ENCODE results near the gene NLRC5. TPM values are rescaled to one million over a fixed set of nuclear protein-coding genes. Genes with fewer than 3 reads are reported as not detected.
"Not testable (repeated sequence)": the region's sequence is repeated elsewhere in the genome, so short reads cannot be mapped to it uniquely, and the experiment has no call there.

Gene NLRC5
- total RNA-seq, 1 donor from 2014 or later = 2.0 TPM

DNA sequence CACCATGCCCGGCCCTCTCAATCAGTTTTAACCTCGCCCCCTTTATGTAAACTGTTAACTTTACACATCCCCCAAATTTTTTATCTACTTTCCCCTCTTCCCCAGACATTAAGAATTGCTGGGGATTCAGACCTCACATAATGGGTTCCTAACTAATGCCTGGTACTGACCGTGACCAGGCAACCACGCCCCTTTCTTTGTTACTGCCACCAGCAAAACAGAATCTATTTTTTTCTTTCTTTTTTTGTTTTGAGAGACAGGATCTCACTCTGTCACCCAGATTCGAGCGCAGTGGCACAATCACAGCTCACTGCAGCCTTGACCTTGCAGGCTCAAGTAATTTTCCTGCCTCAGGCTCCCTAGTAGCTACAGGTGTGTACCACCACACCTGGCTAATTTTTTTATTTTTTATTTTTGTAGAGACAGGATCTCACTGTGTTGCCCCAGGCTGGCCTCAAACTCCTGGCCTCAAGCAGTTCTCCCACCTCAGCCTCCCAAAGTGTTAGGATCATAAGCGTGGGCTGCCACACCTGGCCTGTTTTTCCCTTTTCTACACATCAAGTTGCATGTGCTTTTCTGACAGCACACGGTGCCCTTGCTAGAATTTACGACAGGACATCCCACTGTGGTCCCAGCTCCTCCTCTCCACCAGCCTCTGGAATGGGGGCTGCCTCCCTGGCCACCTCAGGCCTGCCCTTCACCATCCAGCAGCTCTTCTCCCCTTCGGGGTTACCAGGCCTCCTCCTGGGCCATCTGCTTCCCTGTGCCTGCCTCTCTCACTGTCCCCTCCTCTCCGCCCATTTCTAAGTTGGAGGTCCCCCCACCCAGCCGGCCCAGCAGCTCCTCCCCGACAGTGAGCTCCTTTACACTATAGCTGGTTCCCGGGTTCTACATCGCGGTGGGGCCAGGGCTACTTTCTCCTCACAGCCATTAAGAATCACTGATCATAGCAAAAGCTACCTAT is 113.8 kb downstream of the NLRC5 start:
- no peak for DNase-seq

DNA sequence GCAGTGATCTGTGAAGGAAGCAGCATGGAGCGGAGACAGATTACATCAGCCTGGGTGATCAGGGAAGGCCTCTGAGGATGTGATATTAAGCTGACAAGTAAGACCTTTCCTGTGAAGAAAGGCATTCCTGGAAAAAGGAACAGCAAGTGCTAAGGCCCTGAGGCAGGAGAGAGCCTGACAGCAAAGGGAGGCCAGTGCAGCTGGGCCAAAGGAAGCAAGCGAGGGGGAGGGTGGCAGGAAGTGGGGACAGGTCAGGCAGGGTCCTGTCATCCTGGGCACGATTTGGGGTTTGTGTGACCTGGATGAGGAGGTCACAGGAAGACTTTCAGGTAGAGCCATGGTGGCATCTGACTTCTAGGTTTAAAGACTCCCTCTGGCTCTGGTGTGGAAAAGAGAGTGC is 115.3 kb downstream of the NLRC5 start:
- DNase-seq = no peak

DNA sequence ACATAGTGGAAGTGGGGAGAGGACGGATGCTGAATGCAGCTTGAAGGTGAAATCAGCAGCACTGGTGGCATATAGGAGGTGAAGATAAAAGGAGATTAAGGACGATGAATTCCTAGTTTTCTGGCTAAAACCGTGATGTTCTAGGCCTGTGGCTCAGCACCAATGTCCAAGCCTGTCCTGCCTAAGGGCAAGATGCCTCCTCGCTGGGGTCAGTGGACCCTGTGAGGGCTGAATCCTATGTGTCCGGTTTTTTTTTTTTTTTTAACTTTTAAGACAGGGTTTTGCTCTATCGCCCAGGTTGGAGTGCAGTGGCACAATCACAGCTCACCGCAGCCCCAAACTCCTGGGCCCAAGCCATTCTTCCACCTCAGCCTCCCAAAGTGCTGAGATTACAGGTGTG is 115.8 kb downstream of the NLRC5 start:
- no peak for DNase-seq

DNA sequence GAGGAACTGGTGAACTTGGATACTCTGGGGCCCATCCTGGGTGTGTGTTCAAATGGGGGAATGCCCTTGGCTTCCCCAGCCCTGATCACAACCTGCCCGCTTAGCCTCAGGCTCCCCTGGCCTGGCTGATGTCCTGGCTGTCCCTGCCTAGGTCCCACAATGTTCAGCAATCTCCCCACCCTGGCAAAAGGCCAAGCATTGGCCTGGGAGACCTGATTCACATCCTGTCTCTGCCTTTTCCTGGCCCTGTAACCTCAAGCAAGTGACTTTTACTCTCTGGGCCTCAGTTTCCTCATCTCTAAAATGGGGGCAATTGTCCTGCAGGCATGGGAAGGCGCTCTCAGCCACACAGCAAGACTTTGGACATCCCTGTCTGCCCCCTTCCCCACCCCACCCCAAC is 117.4 kb downstream of the NLRC5 start:
- no peak for DNase-seq

DNA sequence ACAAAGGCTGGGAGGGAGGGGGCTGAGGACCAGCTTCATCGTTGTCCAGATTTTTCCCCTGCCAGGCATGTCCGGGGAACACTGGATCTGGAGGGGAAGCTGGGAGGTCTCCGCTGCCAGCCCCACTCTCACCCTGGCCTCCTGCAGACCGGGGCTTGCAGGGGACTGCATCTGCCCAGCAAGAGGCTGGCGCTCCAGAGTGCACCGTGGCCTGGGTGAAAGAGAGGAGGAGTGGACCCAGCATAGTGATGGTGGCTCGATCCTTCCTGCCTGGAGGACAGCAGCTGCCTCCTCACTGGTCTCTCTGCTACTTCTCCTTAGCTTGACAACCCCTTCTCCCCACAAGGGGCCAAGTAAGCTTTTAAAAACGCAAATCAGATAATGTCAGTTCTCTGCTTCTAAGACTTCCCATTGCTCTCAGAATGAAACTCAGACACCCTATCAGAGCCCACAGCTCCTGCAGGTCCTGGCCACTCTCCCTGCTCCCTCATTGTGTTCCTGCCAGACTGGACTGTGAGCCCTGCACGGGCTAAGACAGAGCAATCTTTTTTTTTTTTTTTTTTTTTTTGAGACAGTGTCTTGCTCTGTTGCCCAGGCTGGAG is 118.1 kb downstream of the NLRC5 start:
- DNase-seq = no peak

DNA sequence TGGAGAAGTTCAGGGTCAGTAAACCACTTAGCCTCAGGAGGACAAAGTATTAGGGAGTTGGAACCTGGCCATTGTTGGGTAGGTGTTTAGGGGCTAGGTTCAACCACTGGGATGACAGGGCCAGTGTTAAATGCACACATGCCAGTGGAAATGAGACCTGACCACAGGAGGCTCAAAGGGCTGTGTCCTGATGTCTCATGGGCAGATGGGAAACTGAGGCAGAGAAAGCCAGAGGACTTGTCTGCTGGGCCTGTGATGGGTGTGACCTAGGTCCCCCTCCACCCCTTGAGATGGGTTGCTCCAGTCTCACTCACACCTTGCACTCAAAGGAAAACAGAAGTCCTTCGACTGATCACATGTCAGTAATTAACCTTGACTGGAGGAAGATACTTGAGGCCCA is 119.1 kb downstream of the NLRC5 start:
- no peak for DNase-seq

DNA sequence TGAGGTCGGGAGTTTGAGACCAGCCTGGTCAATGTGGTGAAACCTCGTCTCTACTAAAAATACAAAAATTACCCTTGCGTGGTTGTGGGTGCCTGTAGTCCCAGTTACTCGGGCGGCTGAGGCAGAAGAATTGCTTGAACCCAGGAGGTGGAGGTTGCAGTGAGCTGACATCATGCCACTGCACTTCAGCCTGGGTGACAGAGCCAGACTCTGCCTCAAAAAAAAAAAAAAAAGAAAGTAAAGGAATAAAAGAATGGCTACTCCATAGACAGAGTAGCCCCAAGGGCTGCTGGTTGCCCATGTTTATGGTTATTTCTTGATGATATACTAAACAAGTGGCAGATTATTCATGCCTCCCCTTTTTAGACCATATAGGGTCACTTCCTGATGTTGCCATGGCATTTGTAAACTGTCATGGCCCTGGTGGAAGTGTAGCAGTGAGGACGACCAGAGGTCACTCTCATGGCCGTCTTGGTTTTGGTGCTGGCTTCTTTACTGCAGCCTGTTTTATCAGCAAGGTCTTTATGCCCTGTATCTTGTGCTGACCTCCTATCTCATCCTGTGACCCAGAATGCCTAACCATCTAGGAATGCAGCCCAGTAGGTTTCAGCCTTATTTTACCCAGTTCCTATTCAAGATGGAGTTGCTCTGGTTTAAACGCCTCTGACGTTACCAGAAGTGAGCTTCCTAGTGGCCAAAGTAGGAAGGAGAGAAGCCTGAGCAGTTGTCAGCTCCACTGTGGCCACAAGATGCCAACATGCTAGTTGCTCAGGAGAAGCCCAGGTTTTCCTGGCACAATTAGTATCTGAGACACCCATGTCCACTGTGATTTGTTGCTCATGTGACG is 120.1 kb downstream of the NLRC5 start:
- DNase-seq = not testable (repeated sequence)

DNA sequence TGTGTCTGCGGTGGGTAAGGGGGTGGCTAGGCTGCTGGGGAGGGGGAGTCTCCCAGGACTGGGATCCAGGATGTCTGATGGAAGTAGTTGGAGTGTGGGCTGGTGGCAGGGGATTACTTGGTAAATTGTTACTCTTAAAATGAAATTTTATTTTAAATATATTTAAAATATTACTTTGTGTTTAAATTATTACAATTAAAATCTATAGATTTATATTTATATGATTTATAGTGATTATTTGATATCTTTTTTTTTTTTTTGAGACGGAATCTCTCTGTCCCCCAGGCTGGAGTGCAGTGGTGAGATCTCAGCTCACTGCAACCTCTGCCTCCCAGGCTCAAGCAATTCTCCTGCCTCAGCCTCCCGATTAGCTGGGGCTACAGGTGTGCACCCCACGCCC is 121.6 kb downstream of the NLRC5 start:
- DNase-seq = no peak

DNA sequence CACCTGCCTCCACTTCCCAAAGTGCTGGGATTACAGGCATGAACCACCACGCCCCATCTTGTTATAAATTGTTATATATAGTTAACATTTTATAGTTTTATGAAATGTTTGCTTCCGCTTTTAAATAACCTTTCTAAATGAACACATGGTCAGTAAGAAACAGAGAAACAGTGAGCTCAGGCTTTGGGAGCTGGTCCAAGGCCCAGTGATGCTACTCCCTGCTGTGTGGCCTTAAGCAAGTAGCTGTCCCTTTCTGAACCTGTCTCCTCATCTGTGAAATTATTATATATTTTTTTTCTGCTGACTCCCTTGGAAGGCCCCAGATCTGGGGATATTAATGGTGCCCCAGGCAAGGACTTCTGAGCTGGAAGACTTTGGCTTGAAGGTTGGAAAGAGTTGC is 122.1 kb downstream of the NLRC5 start:
- DNase-seq = no peak

DNA sequence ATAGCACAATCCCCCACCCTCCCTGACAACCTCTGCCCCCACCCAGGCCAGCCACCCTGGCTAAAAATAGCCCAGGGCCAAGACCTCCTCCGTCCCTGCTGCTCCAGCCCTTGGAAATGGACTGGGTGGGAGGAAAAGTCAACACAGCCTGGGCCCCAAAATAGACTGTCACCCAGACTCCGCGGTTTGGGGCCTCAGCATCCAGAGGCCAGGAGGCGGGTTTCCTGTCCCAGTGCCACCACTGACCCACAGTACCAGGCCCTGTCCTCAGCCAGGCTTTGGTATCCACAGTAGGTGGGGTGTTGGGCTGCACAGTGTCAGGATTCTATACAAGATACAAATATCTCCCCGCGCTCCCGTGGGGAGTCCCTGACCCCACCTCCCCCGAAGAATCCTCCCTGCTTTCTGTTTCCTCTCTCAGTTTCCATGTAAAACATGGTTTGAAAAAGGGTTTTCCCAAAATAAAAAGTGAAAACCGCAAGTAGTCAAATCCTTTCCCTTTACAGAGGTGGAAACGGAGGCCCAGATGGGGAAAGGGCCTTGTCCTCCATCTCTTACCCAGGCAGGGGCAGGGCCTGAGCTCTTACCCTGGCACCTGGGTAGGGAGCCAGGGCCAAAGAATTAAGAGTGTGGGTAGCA is 123.2 kb downstream of the NLRC5 start:
- no peak for DNase-seq

DNA sequence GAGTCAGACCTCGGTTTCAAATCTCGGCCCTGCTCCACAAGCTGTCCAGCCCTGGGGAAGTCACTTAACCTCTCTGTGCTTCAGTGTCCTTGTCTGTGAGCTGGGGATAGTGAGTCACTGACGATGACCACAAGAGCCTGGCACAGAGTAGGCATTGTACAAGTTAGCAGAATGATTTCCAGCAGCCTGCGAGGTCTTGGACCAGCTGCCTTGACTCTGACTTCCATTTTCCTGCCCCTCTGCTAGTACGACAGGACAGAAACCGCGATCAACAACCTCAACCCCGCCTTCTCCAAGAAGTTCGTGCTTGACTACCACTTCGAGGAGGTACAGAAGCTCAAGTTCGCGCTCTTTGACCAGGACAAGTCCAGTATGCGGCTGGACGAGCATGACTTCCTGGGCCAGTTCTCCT is 123.7 kb downstream of the NLRC5 start:
- DNase-seq = no peak

DNA sequence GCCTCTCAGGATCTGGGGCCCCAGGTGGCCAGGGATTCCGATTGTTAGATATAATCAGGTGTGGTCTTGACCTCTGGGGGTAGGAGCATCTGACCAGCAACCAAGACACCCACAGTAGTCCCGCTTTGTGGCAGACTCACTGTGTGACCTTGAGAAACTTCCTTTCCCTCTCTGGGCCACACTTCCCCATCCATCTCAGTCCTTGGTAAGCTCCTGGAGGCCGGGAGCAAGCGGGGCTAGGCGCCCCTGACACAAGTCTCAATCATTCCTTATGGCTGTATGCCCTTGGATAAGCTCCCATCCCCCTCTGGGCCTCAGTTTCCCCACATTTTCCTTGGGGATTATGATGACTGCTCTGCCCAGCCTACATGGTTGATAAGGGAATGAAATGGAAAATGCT is 124.3 kb downstream of the NLRC5 start:
- no peak for DNase-seq

DNA sequence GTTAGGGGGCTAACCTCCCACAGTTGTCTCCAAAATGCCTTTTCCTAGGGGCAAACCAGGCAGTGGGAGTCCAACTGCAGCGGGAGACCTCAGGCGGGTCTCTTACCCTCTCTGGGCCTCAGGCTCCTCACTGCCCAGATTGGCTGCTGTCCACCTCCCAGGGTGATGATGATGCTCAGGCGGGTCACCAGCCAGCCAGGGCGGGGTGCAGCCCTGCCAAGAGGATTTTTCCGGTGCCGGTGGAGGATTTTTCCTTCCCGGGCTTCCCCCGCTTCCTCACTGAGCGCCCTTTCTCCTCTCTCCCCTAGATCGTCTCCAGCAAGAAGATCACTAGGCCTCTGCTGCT is 125.8 kb downstream of the NLRC5 start:
- DNase-seq = no peak

DNA sequence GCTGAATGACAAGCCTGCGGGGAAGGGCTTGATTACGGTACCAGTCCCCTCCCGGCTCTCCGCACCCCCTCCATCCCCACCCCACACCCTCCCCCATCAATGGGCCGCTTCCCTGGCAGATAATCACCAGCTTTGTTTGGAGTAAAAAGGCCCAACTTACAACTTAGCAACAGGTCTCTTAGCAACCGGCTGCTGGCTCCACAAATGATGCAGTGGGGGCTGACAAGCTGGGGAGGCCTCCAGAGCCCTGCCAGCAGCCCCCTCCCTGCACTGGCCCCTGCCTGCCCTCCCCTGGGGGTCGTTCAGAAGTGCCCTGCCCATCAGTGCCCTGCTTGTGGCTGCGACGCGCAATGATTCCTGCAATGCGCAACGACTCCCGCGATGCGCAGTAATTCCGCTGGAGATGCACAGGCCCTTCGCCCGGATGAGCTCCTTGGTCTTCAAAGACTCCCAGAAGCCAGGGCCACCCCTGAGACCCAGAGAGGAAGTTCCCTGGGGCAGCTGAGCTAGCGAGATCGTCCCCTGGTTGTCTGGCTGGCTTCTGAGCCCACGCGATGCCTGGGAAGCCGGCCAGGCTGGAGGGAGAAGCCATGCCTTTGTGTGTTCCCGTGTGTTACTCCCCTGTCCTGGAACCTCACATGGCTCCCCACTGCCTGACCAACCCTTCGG is 126.3 kb downstream of the NLRC5 start:
- peak; percentile 82 for DNase-seq

DNA sequence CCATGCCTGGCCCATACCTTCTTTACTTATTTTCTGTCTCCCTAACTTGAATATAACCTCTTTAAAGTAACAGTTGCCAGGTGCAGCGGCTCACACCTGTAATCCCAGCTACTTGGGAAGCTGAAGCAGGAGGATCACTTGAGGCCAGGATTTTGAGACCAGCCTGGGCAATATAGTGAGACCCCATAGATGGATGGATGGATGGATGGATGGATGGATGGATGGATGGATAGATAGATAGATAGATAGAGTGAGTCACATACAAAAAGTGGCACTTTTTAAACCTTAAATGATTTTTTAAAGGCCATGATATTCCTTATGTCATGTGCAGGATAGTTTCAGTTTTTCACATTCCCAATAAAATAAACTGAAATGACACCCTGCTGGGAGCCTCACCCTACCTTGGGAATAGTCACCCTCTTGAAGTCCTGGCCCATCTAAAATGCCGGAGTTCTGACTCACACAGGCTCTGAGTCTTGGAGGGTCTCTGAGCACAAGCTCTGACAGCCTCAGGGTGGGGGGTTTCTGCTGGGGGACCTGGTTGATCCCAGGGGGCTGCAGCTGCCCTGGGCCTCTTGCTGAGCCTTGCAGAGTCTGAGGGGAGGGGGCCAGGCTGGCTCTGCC is 129.2 kb downstream of the NLRC5 start:
- DNase-seq = no peak

DNA sequence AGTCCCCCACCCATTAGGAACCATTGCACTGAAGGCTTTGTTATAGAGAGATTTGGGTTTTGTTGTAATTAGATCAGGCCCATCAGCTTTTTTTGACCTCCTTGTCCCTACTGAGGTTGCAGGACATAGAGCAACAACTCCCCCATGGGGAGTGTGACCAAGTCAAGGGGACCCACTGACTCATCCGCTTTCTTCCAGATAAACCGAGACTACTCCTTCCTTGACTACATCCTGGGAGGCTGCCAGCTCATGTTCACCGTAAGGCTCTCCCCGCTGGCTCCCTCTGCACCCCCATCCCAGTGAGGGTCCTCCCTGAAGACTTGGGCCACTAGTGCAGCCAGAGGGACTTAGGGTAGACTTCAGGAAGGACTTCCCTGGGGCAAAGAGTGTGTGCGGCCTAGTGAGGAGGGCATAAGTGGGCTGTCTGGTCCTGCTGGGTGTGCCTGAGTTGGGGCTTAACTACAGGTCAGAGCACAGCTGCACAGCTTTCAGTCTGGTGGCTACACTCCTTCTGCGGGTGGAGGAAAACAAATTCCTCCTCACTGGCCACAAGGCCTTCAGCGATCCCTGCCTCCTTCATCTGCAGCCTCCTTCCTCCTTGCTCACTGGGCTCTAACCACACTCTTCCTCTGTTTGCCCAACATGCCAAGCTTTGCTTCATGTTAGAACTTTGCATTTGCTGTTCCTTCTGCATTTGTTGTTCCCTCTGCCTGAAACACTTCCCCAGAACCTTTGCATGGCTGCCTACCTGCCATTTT is 134.0 kb downstream of the NLRC5 start:
- no peak for DNase-seq

DNA sequence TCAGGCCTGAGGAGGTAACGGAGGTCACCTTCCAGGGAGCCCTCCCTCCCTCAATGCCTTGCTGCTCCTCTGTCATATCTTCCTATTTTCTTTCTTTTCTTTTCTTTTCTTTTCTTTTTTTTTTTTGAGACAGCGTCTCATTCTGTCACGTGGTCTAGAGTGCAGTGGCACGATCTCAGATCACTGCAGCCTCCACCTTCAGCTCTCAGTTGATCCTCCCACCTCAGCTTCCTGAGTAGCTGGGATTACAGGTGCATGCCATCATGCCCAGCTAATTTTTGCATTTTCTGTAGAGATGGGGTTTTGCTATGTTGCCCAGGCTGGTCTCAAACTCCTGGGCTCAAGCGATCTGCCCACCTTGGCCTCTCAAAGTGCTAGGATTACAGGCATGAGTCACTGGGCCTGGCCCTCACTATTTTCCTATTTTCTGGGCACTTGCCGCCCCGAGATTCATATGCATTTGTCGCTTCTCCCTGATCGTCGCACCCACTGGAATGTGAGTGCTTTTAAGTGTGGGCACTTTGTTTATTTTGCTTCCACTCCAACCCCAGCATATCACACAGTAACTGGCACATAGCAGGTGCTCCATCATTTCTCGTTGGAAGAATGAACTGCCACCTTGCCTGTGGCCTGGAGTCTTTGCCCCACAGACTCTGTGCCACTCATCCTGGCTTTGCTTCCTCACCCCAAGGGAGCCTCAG is 134.8 kb downstream of the NLRC5 start:
- DNase-seq = no peak

DNA sequence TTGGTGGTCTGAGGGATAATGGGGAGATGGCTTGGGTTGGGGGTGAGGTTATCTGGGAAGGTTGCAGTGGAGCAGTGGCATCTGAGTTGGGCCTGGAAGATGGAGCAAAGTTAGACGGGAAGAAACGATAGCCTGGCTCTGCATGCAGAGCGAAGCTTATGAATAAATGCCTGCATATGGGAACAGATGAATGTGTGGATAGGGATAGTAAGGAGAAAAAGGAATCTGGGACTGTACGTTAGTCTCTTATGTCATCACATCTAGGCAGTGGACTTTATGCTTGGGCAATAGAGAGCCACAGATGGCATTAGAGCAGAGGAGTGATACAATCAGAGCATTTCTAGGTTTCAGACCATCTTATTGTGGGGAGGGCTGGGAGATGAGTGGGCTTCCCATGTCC is 136.0 kb downstream of the NLRC5 start:
- no peak for DNase-seq

DNA sequence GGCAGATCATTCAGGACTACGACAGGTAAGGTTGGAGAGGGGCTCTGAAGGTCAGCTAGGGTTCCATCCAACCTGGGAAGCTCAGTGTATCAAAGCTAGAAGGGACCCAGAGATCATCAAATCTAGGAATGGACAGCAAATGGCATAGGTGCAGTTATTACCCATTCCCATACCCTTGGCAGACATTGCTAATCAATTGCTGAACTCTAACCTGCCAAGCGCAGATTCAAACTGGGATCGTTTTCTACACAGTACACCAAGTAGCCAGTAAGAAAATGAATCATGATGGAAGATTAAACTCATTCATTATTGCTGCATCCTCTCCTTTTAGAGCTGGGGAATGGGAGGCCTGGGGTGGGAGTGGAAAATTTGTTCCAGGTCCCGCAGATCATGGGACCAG is 136.6 kb downstream of the NLRC5 start:
- no peak for DNase-seq

DNA sequence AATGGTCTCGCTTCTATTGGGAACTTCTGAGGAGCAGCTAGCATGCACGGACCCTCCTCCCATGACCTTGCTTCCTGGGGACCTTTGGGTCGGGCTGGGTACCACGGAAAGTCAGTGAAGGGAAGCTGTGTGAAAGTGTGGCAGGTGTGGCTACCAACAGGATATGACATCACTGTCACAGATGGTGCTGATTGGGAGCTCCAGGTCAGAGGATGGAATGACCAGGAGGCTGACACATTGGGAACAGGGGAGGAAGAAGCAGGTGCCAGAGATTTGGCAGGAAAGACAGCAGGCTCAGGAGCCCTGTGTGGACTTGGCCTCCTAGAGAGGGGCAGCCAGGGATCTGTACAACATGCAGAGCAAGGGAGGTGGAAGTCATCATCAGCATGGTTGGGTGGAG is 137.1 kb downstream of the NLRC5 start:
- DNase-seq = no peak

All from occipital lobe (tissue), 2 donors.